ENCODE measurements around the gene PIGN. TPM values are rescaled to one million over a fixed set of nuclear protein-coding genes. Genes with fewer than 3 reads are reported as not detected.

The PIGN gene
- total RNA-seq, 1 experiment from 2014 or later: 52.5 TPM

GRCh38 chr18:62098960-62099359 lies 87.9 kb downstream of the PIGN start:
- Mint-ChIP-seq H3K27me3 (ENCODE audit: unreplicated experiment) (no peaks in the 10 kb centered on the region), H3K27ac (ENCODE audit: unreplicated experiment) (no peak overlapping the region), H3K4me3 (ENCODE audit: low read depth, unreplicated experiment) (no peak overlapping the region), H3K36me3 (ENCODE audit: insufficient read depth, unreplicated experiment) (peaks cover 5% of the 10 kb centered on the region), H3K4me1 (ENCODE audit: low read depth, unreplicated experiment) (no peaks in the 10 kb centered on the region), H3K9me3 (ENCODE audit: low read depth, unreplicated experiment) (peaks cover 3% of the 10 kb centered on the region)
- TF ChIP-seq CTCF (IDR thresholded peaks at IDR 0.05; ENCODE audit: unreplicated experiment): no peak
- no peak for DNase-seq
- BruUV-seq (replicated peaks): no TSS peak
- CTCF ChIA-PET: no interaction called here
- intact Hi-C loops (cut with micrococcal nuclease; ENCODE audit: unreplicated experiment): no loop called here

GRCh38 chr18:62097698-62098097 lies 89.2 kb downstream of the PIGN start:
- DNase-seq: no peak
- Mint-ChIP-seq H3K9me3 (ENCODE audit: low read depth, unreplicated experiment) (peaks cover 3% of the 10 kb centered on the region), H3K36me3 (ENCODE audit: insufficient read depth, unreplicated experiment) (peaks cover 5% of the 10 kb centered on the region), H3K4me1 (ENCODE audit: low read depth, unreplicated experiment) (no peaks in the 10 kb centered on the region), H3K27me3 (ENCODE audit: unreplicated experiment) (no peaks in the 10 kb centered on the region), H3K27ac (ENCODE audit: unreplicated experiment) (no peak overlapping the region), H3K4me3 (ENCODE audit: low read depth, unreplicated experiment) (no peak overlapping the region)
- CTCF ChIA-PET: no interaction called here
- TF ChIP-seq CTCF (IDR thresholded peaks at IDR 0.05; ENCODE audit: unreplicated experiment): no peak
- no TSS peak for BruUV-seq (replicated peaks)
- intact Hi-C loops (cut with micrococcal nuclease; ENCODE audit: unreplicated experiment): no loop called here

GRCh38 chr18:62091487-62092120 lies 95.3 kb downstream of the PIGN start:
- no peaks in the 10 kb centered on the region for H3K4me1 Mint-ChIP-seq (ENCODE audit: low read depth, unreplicated experiment)

GRCh38 chr18:62089174-62089573 lies 97.7 kb downstream of the PIGN start:
- DNase-seq: no peak
- BruUV-seq (replicated peaks): no TSS peak
- Mint-ChIP-seq H3K27ac (ENCODE audit: unreplicated experiment) (no peak overlapping the region), H3K4me1 (ENCODE audit: low read depth, unreplicated experiment) (no peaks in the 10 kb centered on the region), H3K4me3 (ENCODE audit: low read depth, unreplicated experiment) (no peak overlapping the region), H3K36me3 (ENCODE audit: insufficient read depth, unreplicated experiment) (no peaks in the 10 kb centered on the region), H3K9me3 (ENCODE audit: low read depth, unreplicated experiment) (no peaks in the 10 kb centered on the region), H3K27me3 (ENCODE audit: unreplicated experiment) (no peaks in the 10 kb centered on the region)
- intact Hi-C loops (cut with micrococcal nuclease; ENCODE audit: unreplicated experiment): no loop called here
- TF ChIP-seq CTCF (IDR thresholded peaks at IDR 0.05; ENCODE audit: unreplicated experiment): no peak
- CTCF ChIA-PET: no interaction called here

More at GRCh38 chr18:62091487-62092120, 95.3 kb downstream of the PIGN start:
- CTCF ChIA-PET: no interaction called here
- no TSS peak for BruUV-seq (replicated peaks)
- TF ChIP-seq CTCF (IDR thresholded peaks at IDR 0.05; ENCODE audit: unreplicated experiment): no peak
- Mint-ChIP-seq H3K27ac (ENCODE audit: unreplicated experiment) (no peak overlapping the region), H3K36me3 (ENCODE audit: insufficient read depth, unreplicated experiment) (no peaks in the 10 kb centered on the region), H3K4me3 (ENCODE audit: low read depth, unreplicated experiment) (no peak overlapping the region), H3K9me3 (ENCODE audit: low read depth, unreplicated experiment) (no peaks in the 10 kb centered on the region), H3K27me3 (ENCODE audit: unreplicated experiment) (no peaks in the 10 kb centered on the region)
- intact Hi-C loops (cut with micrococcal nuclease; ENCODE audit: unreplicated experiment): no loop called here
- no peak for DNase-seq
